Endodermal cell (in vitro differentiated cells): Measurements from ENCODE around the gene NAA35. TPM values are rescaled to one million over a fixed set of nuclear protein-coding genes. Genes with fewer than 3 reads are reported as not detected.
A peak's percentile ranks its signal among the peaks of the same experiment; 100 is the strongest.

Source experiments
- DNase-seq: peaks from one replicate; pipeline ENCODE4 v3.0.0-alpha.2; 2017
- H3K27ac ChIP-seq: 2 replicates; pipeline ENCODE4 v1.5.1; 2013; ENCODE audit warnings: mild to moderate bottlenecking, low read depth, low read length, moderate library complexity
- H3K27me3 ChIP-seq: 2 replicates; pipeline ENCODE4 v1.6.1; 2013; ENCODE audit warnings: mild to moderate bottlenecking, low read length, moderate library complexity; ENCODE audit not compliant: insufficient read depth, control insufficient read depth, poor library complexity, severe bottlenecking
- H3K36me3 ChIP-seq: 2 replicates; pipeline ENCODE4 v1.7.0; 2013; ENCODE audit warnings: mild to moderate bottlenecking, low read length, moderate library complexity; ENCODE audit not compliant: control insufficient read depth, insufficient read depth
- H3K4me1 ChIP-seq: one replicate; pipeline ENCODE4 v1.7.0; 2013; ENCODE audit warnings: low read length; ENCODE audit not compliant: control insufficient read depth, insufficient read depth
- H3K4me3 ChIP-seq: 2 replicates; pipeline ENCODE4 v1.5.1; 2013; ENCODE audit warnings: mild to moderate bottlenecking, low read length, moderate library complexity
- H3K9ac ChIP-seq: 2 replicates; pipeline ENCODE4 v1.6.1; 2013; ENCODE audit warnings: mild to moderate bottlenecking, low read length, moderate library complexity; ENCODE audit not compliant: poor library complexity, severe bottlenecking; ENCODE audit errors: extremely low read depth
- H3K9me3 ChIP-seq: 2 replicates; pipeline ENCODE4 v1.6.1; 2013; ENCODE audit warnings: mild to moderate bottlenecking, low read length, moderate library complexity; ENCODE audit not compliant: control insufficient read depth
- H3K27ac Mint-ChIP-seq: 2 replicates; pipeline ENCODE4 v1.8.0; 2020; ENCODE audit warnings: mixed read lengths
- H3K27me3 Mint-ChIP-seq: 2 replicates; pipeline ENCODE4 v1.8.0; 2021; ENCODE audit warnings: mild to moderate bottlenecking, mixed read lengths; ENCODE audit not compliant: insufficient read depth
- H3K36me3 Mint-ChIP-seq: 2 replicates; pipeline ENCODE4 v1.8.0; 2020; ENCODE audit warnings: low read depth, mixed read lengths
- H3K4me1 Mint-ChIP-seq: 2 replicates; pipeline ENCODE4 v1.8.0; 2020; ENCODE audit warnings: mixed read lengths
- H3K4me3 Mint-ChIP-seq: 2 replicates; pipeline ENCODE4 v1.8.0; 2020; ENCODE audit warnings: mild to moderate bottlenecking, moderate library complexity, mixed read lengths
- H3K9me3 Mint-ChIP-seq: 2 replicates; pipeline ENCODE4 v1.8.0; 2020; ENCODE audit warnings: mild to moderate bottlenecking, mixed read lengths
- CTCF ChIP-seq: fragments of 200-600 bp; sonication (generic); conservative IDR thresholded peaks from 2 replicates; pipeline ENCODE4 v1.5.0; 2021; ENCODE audit warnings: antibody characterized with exemption, mild to moderate bottlenecking
- WGBS, 2 experiments: methylation state at CpG; one replicate each; pipeline versions ENCODE4 v1.1.5 to v1.1.7; 2013; ENCODE audit warnings: missing lambda C conversion rate in 2 of 2, mixed read lengths in 1 of 2; ENCODE audit not compliant: insufficient coverage in 1 of 2, insufficient read length in 1 of 2; 5-methylcytosine and 5-hydroxymethylcytosine counted together
- total RNA-seq, 2 donors: library from RNA; stranded (reverse); fragmentation: NEBNext Ultra II Directional in 1 of 2; extraction: Animal tissue kit (Norgen Biotek cat#: 25700) in 1 of 2; gene quantifications; 2 replicates in 1 of 2; 3 replicates in 1 of 2; pipeline ENCODE4 v1.2.1, GENCODE V29; 2021

NAA35 gene
- total RNA-seq, 2 donors from 2014 or later = 30.3 to 31.4 TPM

GRCh38 chr9:86042199-86042978, 101.4 kb downstream of the NAA35 start:
- Mint-ChIP-seq H3K36me3 (peaks cover 30% of the 10 kb centered on the region), H3K4me3 (no peak overlapping the region), H3K27me3 (no peaks in the 10 kb centered on the region), H3K27ac (peak overlapping the region; percentile 40), H3K4me1 (no peaks in the 10 kb centered on the region), H3K9me3 (peaks cover 2% of the 10 kb centered on the region)
- no peak for DNase-seq
- H3K4me3 ChIP-seq = no peak overlapping the region
- H3K36me3 ChIP-seq = peaks cover 8% of the 10 kb centered on the region
- H3K9me3 ChIP-seq = no peaks in the 10 kb centered on the region
- H3K9ac ChIP-seq = no peak overlapping the region
- H3K4me1 ChIP-seq = no peaks in the 10 kb centered on the region
- no peak overlapping the region for H3K27ac ChIP-seq
- TF ChIP-seq CTCF = no peak
- H3K27me3 ChIP-seq = no peaks in the 10 kb centered on the region
- WGBS, 2 experiments = 88 to 95% methylated on average over 4 to 5 of the region's 5 CpGs

DNA sequence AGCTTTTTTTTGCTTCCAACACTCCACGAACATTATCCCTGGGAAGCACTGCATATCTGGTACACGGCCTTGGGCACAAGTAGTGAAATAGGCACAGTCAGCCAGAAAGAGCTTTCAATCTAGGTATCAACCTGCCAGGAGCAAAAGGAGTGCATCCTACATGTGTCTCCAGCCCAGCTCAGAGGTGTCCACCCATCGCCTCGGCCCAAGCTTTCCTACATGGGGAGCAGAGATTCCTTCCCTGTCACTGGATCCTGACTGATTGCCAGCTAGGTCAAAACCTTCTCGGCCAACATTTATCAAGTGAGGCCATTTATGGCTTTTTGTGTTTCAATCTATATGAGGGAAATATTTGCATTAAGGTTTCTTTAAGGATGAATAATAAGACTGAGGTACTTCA, 102.6 kb downstream of the NAA35 start:
- no peaks in the 10 kb centered on the region for H3K4me1 ChIP-seq
- Mint-ChIP-seq H3K9me3 (no peaks in the 10 kb centered on the region), H3K4me1 (no peaks in the 10 kb centered on the region), H3K27me3 (no peaks in the 10 kb centered on the region), H3K36me3 (peaks cover 21% of the 10 kb centered on the region), H3K27ac (no peak overlapping the region), H3K4me3 (no peak overlapping the region)
- H3K9me3 ChIP-seq = no peaks in the 10 kb centered on the region
- no peaks in the 10 kb centered on the region for H3K27me3 ChIP-seq
- 93 to 98% methylated on average over 5 of the region's 5 CpGs for WGBS, 2 experiments
- H3K9ac ChIP-seq = no peak overlapping the region
- no peak overlapping the region for H3K27ac ChIP-seq
- no peak overlapping the region for H3K4me3 ChIP-seq
- no peak for DNase-seq
- TF ChIP-seq CTCF = no peak
- H3K36me3 ChIP-seq = peaks cover 6% of the 10 kb centered on the region

DNA sequence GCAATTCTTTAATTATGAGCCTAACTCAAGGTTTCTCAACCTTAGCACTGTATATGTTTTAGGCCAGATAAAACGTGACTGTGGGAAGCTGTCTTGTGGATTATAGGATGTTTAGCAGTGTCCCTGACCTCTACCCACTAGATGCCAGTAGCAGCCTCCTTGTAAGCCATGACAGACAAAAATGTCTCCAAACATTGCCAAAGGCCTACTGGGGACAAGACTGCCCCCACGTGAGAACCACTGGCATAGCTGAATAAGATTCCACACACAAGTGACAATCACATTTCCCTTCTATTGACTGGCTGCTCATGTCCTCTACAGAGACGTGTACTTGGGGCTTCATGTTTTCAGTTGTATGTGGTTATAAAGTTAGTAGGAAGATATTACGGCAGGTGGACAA, 103.1 kb downstream of the NAA35 start:
- no peak overlapping the region for H3K4me3 ChIP-seq
- no peak overlapping the region for H3K27ac ChIP-seq
- Mint-ChIP-seq H3K27ac (no peak overlapping the region), H3K36me3 (peaks cover 18% of the 10 kb centered on the region), H3K9me3 (no peaks in the 10 kb centered on the region), H3K4me3 (no peak overlapping the region), H3K4me1 (no peaks in the 10 kb centered on the region), H3K27me3 (no peaks in the 10 kb centered on the region)
- DNase-seq = peak; percentile 81
- H3K36me3 ChIP-seq = peaks cover 5% of the 10 kb centered on the region
- 72 to 100% methylated on average over 1 to 4 of the region's 4 CpGs for WGBS, 2 experiments
- no peak overlapping the region for H3K9ac ChIP-seq
- TF ChIP-seq CTCF = peak; percentile 70
- no peaks in the 10 kb centered on the region for H3K9me3 ChIP-seq
- H3K4me1 ChIP-seq = no peaks in the 10 kb centered on the region
- no peaks in the 10 kb centered on the region for H3K27me3 ChIP-seq
